Esophagus mucosa (tissue), 1 donor: ENCODE measurements around the gene TMEM235. TPM values are rescaled to one million over a fixed set of nuclear protein-coding genes. Genes with fewer than 3 reads are reported as not detected.

ENCODE experiments used
- ATAC-seq: fragments of 200-7000 bp; cut with Tn5 transposase; one replicate; pipeline ENCODE4 v1.9.1; 2020
- total RNA-seq: library from RNA; stranded (reverse); gene quantifications from one replicate; pipeline ENCODE4 v1.2.4, GENCODE V29; 2023
- donor health status: DM: yes; HTN: yes; CAD: no.

Gene TMEM235
- total RNA-seq, 1 donor from 2014 or later: not detected

- ATAC-seq: no peak
Measured at GRCh38 chr17:78273813-78274212, 42.4 kb downstream of the TMEM235 start.

GRCh38 chr17:78275355-78275754, 43.9 kb downstream of the TMEM235 start:
- no peak for ATAC-seq

- ATAC-seq: no peak
Measured at GRCh38 chr17:78276098-78276887, 44.9 kb downstream of the TMEM235 start.

- peak; percentile 28 for ATAC-seq
Measured at GRCh38 chr17:78278139-78278741, 46.8 kb downstream of the TMEM235 start.

- no peak for ATAC-seq
Measured at GRCh38 chr17:78279360-78279990, 48.0 kb downstream of the TMEM235 start.

GRCh38 chr17:78281249-78281845, 49.9 kb downstream of the TMEM235 start:
- ATAC-seq: no peak

GRCh38 chr17:78284146-78284545, 52.7 kb downstream of the TMEM235 start:
- peak; percentile 27 for ATAC-seq

- ATAC-seq: no peak
Measured at GRCh38 chr17:78289004-78289403, 57.6 kb downstream of the TMEM235 start.

- ATAC-seq: peak; percentile 90
Measured at GRCh38 chr17:78289802-78290363, 58.5 kb downstream of the TMEM235 start.

Other genes with a start within 250 kb of the TMEM235 start
- gene TMC6, start 102.9 kb upstream of the TMEM235 start, total RNA-seq: 50.2 TPM
- 2.0 TPM for gene TMC8, start 100.9 kb upstream of the TMEM235 start, total RNA-seq
- 0.44 TPM for gene C17orf99, start 85.2 kb upstream of the TMEM235 start, total RNA-seq
- gene SYNGR2, start 63.0 kb upstream of the TMEM235 start, total RNA-seq: 73.0 TPM
- gene TK1, start 44.6 kb upstream of the TMEM235 start, total RNA-seq: 33.3 TPM
- 19.2 TPM for gene AFMID, start 44.3 kb upstream of the TMEM235 start, total RNA-seq
- gene BIRC5, start 17.4 kb upstream of the TMEM235 start, total RNA-seq: 28.5 TPM
- 13.6 TPM for gene SOCS3, start 128.4 kb downstream of the TMEM235 start, total RNA-seq
- 15.9 TPM for gene PGS1, start 147.0 kb downstream of the TMEM235 start, total RNA-seq